ENCODE data around the gene TMEM79. TPM values are rescaled to one million over a fixed set of nuclear protein-coding genes. Genes with fewer than 3 reads are reported as not detected.

The TMEM79 gene
- total RNA-seq, 1 donor: 1.4 TPM

- TF ChIP-seq, protein P1, sequence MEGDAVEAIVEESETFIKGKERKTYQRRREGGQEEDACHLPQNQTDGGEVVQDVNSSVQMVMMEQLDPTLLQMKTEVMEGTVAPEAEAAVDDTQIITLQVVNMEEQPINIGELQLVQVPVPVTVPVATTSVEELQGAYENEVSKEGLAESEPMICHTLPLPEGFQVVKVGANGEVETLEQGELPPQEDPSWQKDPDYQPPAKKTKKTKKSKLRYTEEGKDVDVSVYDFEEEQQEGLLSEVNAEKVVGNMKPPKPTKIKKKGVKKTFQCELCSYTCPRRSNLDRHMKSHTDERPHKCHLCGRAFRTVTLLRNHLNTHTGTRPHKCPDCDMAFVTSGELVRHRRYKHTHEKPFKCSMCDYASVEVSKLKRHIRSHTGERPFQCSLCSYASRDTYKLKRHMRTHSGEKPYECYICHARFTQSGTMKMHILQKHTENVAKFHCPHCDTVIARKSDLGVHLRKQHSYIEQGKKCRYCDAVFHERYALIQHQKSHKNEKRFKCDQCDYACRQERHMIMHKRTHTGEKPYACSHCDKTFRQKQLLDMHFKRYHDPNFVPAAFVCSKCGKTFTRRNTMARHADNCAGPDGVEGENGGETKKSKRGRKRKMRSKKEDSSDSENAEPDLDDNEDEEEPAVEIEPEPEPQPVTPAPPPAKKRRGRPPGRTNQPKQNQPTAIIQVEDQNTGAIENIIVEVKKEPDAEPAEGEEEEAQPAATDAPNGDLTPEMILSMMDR (IDR thresholded peaks at IDR 0.05; ENCODE audit: insufficient read depth, low read length): no peak
- peak within 1 kb of the TSS; percentile 93 for H3K4me3 ChIP-seq (ENCODE audit: low read depth, low read length)
- DNase-seq (ENCODE audit: low read depth): peak; percentile 81
These were observed 11.3 kb downstream of the TMEM79 start, which contains the start of gene GLMP for GRCh38 chr1:156295391-156295947. TSS of gene GLMP (minus strand) at chr1:156295679. CDS start at chr1:156295645, 34 bp downstream.

GRCh38 chr1:156298852-156299357 is 14.8 kb downstream of the TMEM79 start, which contains the start of gene VHLL:
TSS of gene VHLL (minus strand) at chr1:156299307. CDS start at chr1:156299189, 118 bp downstream.
- DNase-seq (ENCODE audit: low read depth): no peak
- H3K4me3 ChIP-seq (ENCODE audit: low read depth, low read length): no peak within 1 kb of the TSS
- TF ChIP-seq, protein P1 (IDR thresholded peaks at IDR 0.05; ENCODE audit: insufficient read depth, low read length): no peak

DNA sequence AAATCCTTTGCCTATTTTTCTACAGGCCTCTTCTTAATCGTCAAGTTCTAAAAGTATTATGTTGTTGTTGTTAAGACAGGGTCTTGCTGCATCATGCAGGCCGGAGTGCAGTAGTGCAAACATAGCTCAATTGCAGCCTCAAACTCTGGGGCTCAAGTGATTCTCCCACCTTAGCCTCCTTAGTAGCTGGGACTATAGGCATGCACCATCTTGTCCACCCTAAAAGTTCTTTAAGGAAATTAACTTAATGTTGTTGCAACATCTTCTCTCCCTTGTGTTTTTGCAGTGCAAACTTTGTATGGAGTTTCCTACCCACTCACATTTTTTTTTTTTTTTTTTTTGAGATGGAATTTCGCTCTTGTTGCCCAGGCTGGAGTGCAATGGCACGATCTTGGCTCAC is 19.1 kb downstream of the TMEM79 start:
- TF ChIP-seq, protein P1 (IDR thresholded peaks at IDR 0.05; ENCODE audit: insufficient read depth, low read length): no peak
- no peak overlapping the region for H3K4me3 ChIP-seq (ENCODE audit: low read depth, low read length)

DNA sequence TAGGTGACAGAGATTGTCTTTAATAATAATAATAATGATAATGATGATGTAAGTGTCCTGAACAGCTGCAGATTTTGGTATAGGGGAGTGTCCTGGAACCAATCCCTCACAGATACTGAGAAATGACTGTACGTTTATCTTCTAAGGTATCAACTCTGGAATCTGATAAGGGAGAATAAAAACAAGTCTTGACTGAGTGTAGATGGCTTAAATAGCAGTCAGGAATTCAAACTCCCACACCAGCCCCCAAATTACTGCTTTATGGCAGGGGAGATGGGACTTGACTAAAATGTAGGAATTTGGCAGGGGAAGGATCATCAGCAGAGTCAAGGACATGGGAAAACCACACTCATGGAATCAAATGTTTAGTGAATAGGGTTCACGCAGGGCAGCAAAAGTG is 21.1 kb downstream of the TMEM79 start:
- no peak overlapping the region for H3K4me3 ChIP-seq (ENCODE audit: low read depth, low read length)
- TF ChIP-seq, protein P1 (IDR thresholded peaks at IDR 0.05; ENCODE audit: insufficient read depth, low read length): no peak
- DNase-seq (ENCODE audit: low read depth): no peak

More for the DNA sequence above, 19.1 kb downstream of the TMEM79 start:
- DNase-seq (ENCODE audit: low read depth): no peak

DNA sequence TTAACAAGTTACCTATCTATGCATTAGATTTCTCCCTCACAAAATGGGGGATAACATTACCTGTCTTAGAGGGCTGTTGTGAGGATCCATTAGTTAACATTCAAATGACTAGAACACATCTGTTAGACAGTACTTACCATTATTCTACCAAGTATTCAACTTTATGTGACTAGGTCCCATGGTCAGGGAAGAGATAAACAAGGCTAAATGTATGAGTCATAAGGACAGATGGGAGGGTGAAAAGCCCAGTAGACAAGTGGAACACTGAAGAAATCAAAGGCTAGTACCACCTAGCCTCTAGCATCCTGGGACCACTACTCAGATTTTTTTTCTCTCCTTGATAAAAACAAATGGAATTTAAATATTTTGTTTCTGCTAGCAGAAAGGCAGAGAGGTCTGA is 24.0 kb downstream of the TMEM79 start:
- TF ChIP-seq, protein P1 (IDR thresholded peaks at IDR 0.05; ENCODE audit: insufficient read depth, low read length): no peak
- H3K4me3 ChIP-seq (ENCODE audit: low read depth, low read length): no peak overlapping the region
- DNase-seq (ENCODE audit: low read depth): peak; percentile 40

GRCh38 chr1:156310962-156311361 is 26.8 kb downstream of the TMEM79 start:
- TF ChIP-seq, protein P1 (IDR thresholded peaks at IDR 0.05; ENCODE audit: insufficient read depth, low read length): no peak
- peak; percentile 47 for DNase-seq (ENCODE audit: low read depth)
- H3K4me3 ChIP-seq (ENCODE audit: low read depth, low read length): no peak overlapping the region
